Ecto neural progenitor cell (in vitro differentiated cells): ENCODE measurements around the gene DNAAF5.
"Not testable (repeated sequence)": the region's sequence is repeated elsewhere in the genome, so short reads cannot be mapped to it uniquely, and the experiment has no call there.

Source experiments
- DNase-seq: peaks from one replicate; pipeline ENCODE4 v3.0.0-alpha.2; 2018; ENCODE audit warnings: low spot score

The DNAAF5 gene

DNA sequence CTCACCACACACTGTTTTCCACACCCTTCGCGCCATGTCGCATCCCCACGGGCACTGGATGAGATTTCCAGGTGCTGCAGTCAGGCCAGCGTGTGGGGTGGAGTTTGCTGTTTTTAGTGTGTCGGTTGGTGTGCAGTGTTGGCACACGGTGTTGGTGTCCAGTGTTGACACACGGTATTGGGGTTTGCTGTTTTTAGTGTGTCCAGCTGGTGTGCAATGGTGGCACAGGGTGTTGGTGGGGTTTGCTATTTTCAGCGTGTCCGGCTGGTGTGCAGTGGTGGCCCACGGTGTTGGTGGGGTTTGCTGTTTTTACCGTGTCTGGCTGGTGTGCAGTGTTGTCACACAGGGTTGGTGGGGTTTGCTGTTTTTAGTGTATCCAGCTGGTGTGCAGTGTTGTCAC, 20.7 kb downstream of the DNAAF5 start:
- peak; percentile 36 for DNase-seq

DNA sequence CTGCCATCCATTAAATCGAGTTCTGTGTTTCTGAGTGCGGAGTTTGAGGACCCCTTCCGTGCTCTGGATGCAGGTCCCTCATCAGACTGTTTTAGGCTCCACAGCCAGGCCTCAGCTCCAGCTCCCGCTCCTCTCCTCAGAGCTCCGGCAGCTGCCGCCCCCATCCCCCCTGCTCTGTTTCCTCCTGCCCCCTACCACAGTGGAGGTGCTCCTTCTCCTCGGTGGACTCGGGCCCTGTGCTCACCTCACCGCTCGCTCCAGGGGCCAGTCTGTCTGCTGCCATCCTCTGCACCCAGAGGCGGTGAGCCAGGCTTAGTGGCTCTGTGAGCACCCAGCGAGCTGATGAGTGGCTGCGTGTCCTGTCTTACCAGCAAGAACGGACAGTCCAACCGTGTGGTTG, 21.9 kb downstream of the DNAAF5 start:
- DNase-seq: no peak

DNA sequence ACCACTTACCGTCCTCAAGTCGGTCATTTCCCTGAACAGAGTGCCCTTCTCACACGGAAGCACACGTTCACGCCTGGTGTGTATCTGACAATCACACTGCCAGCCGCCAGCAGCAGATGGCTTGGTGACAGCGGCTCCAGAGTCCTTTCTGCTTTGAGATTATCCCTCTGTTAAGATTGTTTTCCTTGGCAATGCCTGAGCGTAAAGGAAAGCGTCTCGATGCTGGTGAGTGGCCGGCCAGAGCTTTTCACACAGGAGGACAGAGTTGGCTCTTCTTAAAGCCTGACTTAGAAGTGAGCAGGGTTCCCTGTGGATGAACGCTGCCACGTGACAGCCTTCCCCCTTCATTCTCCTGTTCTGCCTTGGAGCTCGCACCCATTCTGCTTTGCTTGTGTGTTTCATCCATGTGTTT, 22.6 kb downstream of the DNAAF5 start:
- DNase-seq: no peak

DNA sequence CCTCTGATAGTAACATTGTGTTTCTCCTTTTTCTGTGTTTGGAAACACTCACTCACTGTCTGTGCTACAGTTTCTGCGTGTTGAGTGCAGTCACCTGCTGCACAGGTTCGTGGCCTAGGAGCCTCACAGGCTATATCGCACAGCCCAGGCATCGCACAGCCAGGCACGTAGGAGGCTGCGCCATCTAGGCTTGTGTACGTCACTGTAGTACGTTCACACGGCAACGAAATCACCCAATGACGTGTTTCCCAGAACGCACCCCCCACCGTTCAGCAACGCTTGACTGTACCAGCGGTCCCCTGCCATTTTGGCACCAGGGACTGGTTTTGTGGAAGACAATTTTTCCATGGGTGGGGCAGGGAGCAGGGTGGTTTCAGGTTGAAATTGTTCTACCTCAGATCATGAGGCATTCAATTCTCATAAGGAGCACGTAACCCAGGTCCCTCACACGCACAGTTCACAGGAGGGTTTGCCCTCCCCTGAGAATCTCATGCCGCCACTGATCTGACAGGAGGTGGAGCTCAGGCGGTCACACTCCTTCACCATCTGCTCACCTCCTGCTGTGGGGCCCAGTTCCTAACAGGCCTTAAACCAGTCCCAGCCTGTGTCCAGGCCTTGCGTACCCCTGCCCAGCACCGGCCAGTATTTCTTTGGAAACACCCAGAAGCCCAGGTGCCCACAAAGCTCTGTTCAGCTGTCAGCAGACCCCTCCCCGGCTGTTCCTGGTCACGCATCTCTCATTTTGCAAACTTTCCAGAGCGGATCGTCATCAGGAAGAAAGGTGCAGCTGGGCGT, 23.8 kb downstream of the DNAAF5 start:
- no peak for DNase-seq

DNA sequence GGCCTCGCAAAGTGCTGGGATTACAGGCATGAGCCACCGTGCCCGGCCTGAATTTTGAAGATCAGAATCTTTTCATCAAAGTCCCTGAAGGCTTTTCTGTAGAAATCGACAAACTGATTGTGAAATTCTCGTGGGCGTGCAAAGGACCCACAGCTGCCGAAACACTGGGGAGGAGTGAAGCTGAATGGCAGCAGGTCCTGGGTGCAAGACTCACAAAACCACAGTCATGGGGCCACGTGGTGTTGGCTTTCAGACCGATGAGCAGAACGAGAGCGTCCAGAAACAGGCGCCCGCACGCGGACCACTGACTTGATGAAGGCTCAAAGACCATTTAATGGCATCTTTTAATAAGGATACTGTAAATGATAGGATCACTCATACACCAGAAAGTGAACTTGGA, 25.3 kb downstream of the DNAAF5 start:
- DNase-seq: no peak

DNA sequence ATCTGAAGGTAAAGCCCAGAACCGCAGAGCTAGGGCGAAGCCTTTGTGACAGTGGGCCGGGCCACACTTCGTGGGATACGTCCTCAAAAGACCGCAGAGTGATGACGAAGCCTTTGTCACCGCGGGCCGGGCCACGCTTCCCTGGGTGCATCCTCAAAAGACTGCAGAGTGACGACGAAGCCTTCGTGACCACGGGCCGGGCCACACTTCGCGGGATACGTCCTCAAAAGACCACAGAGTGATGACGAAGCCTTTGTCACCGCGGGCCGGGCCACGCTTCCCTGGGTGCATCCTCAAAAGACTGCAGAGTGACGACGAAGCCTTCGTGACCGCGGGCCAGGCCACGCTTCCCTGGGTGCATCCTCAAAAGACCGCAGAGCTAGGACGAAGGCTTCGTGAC, 25.8 kb downstream of the DNAAF5 start:
- not testable (repeated sequence) for DNase-seq

DNA sequence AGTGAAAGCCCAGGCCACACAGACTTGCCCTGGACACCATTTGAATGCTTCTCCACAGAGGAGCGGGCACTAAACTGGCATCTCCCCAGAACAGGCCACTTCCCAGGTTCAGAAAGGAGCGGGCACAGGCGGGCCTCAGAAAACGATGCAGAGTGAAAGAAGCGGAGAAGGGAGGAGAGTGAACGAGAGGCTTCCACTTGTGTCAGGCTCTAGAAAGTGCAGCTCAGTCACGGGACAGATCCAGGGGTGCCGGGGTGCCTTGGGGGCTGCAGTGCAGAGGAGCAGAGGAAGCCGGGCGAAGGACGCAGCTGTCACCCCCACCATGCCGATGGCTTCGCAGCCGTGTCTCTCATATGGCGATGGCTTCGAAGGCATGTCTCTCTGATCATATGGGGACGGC, 26.7 kb downstream of the DNAAF5 start:
- DNase-seq: no peak

DNA sequence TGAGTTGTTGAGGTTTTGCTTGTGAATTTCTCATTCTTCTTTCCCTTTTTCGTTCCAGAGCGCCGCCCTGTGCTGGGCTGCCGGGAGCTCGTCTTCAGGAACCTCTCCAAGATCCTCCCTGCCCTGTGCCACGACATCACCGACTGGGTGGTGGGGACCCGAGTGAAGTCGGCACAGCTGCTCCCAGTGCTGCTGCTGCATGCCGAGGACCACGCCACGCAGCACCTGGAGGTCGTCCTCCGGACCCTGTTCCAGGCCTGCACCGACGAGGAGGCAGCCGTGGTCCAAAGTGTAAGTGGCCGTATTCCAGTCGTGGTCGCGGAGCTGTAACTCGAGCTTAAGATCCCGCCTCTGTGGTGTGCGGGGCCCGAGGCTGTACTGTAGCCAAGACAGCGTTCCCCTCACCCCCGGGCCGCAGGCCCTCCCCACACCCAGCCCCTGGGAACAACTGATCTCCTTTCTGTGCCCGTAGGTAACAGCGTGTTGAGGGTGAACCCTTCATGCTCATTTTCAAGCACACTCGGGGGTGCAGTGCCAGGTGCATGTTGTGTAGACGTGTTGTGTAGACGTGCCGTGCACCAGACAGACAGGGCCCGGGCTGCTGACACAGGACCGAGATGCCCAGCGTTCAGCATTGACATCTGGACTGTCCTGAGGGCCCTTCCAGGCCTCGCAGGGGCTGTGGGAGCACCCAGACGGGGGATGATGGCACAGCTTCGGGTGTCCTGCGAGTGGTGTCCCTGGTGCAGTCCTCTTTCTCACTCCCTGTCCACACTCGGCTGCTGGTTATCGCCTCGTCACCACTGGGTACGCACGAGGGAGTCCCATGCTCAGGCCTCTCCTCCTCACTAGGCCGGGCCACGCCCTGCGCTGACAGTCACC, 28.3 kb downstream of the DNAAF5 start:
- no peak for DNase-seq

DNA sequence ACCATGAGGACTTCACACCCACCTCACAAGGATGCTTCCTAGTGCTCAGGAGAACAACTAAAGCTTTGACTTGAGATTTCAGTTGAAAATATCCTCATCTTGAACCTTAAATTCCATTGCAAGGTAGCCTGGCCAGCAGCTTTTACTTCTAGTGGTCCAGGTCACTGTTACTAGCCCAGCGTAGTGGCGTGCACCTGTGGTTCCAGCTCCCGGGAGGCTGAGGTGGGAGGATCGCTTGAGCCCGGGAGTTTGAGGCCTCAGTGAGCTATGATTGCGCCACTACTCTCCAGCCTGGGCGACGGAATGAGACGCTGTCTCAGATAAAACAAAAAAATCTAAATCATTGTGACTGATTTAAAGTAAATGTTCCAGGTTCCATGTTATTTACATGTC, 28.9 kb downstream of the DNAAF5 start:
- DNase-seq: no peak

DNA sequence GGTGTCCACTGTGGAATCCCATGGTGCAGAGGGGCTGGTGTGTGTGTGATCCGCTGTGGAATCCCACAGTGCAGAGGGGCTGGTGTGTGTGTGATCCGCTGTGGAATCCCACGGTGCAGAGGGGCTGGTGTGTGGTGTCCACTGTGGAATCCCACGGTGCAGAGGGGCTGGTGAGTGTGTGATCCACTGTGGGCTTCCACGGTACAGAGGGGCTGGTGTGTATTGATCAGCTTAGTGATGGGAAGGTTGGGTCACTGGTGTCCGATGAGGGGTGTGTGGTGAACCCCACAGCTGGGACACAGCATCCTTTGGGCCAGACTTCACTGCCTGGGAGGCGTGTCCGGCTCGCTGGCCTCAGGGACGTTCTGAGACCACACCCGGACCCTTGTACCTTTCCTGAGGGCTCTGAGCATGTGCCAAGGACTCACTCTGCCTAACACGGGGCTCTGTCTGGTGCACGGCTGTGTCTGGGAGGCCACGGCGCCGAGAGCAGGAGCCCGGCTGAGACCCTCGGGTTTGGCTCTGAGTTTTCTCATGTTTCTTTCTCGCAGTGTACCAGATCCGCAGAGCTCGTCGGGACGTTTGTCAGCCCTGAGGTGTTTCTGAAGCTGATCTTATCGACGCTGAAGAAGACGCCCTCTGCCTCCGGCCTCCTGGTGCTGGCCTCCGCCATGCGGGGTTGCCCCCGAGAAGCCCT, 29.9 kb downstream of the DNAAF5 start:
- no peak for DNase-seq

DNA sequence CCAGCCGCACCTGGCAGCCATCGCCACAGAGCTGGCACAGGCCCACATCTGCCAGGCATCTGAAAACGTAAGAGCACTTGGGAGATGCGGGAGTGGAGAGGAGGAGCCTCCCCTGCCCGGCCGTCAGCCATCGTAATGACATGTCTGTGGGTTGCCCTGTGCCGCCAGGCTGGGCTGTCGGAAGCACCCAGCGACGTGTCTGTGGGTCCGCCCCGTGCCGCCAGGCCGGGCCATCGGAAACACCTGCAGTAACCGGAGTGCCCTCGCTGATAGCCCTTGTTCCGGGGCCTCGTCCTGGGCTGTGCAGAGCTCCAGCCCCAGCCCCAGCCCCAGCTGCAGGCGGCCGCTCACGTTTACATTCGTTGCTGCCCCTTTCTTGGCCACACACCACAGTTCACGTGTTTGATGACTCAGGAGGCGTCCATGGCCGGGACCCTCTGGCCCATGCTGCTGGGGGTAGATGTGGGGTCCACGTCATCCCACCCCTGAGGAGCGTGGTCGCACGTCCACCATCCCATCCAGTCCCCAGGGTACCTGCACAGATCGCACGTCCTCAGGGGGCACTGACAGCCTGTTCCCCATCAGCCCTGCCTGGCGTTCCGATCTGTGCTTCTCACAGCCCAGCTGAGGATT, 30.5 kb downstream of the DNAAF5 start:
- no peak for DNase-seq

DNA sequence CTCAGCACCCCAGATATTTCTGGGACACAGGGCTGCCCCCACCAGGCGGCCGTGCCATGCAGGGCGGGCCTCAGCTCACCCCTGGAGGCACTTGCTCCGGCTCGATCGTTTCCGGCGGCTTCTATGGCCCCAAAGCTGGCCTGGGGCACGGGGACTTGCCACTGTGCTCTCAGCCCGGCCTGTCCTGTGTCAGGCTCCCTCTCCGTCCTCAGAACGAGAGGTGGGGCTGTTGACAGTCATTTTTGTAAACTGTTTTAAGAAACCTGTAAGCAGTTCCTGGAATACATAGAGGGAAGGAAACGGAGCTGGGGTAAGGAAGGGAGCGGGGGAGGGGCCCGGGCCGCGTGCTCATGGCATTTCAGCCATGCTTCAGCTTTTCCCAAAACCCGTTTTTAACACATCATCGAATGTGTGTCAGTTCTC, 31.3 kb downstream of the DNAAF5 start:
- no peak for DNase-seq

DNA sequence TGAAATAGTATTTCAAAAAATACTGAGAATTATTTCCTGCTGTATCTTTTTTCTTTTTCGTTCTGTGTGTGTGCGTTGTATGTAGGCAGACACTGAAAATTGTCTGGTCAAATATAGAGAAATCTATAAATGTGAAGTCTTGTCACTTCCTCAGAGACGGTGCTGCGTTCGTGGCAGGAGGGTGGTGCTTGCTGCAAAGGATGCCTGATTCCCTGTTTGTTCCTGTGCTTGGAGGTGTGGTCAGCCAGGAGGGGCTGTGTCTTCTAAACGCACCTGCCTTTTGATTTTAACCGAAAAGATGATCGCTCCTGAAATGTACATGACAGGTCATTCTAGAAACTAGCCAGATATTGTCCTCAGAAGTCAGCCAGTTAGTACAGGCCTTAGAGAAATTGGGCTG, 33.1 kb downstream of the DNAAF5 start:
- DNase-seq: no peak

DNA sequence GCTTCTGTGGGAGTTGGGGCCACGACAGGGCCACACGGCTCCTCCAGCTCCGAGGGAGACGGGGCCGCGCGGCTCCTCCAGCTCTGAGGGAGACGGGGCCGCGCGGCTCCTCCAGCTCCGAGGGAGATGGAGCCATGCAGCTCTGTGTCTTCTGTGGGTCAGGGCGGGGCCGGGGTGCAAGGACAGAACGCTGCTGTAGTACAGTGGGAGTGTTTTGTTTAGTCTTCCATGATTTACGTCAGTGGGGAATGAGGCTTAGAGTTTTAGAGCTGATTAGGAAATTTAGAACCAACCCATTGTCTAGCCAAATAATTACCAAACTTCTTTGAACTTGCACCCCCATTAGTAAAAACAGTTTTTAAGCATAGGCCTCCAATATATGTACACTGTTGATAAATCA, 33.5 kb downstream of the DNAAF5 start:
- DNase-seq: no peak

DNA sequence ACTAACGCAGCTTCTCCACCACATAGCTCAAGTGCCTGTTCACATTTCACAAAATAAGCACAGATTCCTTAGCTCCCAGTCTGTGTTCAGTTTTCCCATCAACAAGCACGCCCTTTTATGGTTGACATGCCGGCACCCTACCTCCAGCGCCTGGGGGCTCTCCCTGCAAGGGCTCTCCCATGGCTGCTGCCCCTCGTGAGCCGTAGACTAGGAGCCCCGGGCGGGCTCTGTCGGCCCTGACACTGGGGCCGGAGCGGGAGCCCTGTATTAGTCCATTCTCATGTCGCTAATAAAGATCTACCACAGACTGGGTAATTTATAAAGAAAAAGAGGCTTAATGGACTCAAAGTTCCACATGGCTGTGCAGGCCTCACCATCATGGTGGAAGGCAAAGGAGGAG, 34.6 kb downstream of the DNAAF5 start:
- no peak for DNase-seq

DNA sequence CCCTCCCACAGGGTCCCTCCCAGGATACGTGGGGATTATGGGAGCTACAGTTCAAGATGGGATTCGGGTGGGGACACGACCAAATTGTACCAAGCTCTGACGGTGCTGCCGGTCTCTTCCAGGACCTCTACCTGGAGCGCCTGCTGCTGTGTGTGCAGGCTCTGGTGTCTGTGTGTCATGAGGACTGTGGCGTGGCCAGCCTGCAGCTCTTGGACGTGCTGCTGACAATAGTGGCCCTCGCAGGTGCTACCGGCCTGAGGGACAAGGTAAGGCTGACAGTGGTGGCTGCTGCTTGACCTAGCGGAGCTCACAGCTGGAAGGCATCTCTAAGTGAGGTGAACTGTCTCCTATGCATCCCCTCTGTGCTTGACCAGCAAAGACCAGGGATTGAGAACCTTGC, 35.1 kb downstream of the DNAAF5 start:
- DNase-seq: no peak

DNA sequence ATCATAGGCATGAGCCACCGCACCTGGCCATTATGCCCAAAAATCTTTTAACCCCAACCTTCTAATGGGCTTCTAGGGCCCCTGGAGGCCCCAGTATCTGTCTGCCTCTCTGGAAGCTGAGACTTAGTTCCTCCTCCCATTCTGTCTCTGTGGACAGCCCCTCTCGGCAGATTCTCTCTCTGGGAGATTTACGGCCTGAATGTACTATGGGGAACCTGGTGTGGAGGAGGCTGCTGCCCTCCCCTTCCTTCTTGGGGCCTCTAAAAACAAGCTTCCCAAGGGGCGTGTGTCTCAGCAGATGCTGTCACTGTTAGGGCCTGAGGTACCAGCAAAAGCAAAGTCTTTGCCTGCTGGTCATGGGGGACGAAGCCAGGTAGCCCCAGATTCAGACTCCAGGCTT, 36.4 kb downstream of the DNAAF5 start:
- no peak for DNase-seq

DNA sequence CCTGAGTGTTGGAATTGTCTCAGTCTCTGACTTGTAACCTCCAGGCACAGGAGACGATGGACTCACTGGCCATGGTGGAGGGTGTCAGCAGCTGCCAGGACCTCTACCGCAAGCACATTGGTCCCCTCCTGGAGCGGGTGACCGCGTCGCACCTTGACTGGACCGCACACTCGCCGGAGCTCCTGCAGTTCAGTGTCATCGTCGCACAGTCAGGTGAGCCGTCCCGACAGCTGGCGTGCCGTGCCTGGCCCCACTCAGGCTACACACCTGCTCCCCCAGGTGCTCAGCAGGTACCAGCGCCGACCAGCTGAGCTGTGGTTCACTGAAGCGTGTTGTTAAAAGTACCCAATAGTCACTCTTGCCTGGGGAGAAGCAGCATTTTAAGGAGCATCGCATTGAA, 37.3 kb downstream of the DNAAF5 start:
- DNase-seq: no peak

DNA sequence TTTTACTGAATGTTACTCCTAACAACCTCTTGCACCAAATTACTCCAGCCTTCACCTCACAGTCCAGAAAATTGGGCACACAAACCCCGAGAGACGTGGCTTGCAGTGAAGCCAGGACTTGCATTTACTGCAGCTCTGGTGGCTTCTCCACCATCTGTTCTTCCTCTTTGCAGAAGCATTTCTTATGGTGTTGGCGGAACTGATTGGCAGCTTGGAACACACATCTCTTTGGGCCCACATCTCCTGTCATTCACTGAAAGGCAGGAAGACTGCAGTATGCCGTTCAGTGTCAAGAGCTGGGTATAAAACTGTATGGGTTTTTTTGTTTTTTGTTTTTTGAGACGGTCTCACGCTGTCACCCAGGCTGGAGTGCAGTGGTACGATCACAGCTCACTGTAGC, 38.9 kb downstream of the DNAAF5 start:
- DNase-seq: no peak

DNA sequence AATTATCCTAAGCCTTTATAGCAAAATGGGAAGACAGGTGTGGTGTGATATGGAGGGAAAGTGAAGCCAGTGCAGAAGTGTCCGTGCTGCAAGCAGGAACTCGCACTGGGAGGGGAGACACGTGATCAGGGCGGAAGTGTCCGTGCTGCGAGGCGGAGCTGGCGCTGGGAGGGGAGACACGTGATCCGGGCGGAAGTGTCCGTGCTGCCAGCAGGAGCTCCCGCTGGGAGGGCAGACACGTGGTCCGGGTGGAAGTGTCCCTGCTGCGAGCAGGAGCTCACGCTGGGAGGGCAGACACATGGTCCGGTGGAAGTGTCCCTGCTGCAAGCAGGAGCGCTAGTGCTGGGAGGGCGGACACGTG, 41.1 kb downstream of the DNAAF5 start:
- DNase-seq: no peak

DNA sequence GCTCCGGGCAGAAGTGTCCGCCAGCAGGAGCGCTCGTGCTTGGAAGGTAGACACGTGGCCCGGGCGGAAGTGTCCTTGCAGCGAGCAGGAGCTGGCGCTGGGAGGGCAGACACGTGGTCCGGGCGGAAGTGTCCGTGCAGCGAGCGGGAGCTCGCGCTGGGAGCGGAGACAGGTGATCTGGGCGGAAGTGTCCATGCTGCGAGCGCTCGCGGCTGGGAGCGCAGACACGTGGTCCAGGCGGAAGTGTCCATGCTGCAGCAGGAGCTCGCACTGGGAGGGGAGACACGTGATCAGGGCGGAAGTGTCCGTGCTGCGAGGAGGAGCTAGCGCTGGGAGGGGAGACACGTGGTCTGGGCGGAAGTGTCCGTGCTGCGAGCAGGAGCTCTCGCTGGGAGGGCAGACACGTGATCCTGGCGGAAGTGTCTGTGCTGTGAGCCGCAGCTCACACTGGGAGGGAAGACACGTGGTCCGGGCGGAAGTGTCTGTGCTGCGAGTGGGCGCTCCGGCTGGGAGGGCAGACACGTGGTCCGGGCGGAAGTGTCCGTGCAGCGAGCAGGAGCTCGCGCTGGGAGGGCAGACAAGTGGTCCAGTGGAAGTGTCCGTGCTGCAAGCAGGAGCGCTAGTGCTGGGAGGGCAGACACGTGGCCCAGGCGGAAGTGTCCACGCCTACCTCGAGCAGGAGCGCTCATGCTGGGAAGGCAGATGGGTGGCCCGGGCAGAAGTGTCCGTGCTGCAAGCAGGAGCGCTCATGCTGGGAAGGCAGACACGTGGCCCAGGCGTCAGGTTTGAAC, 41.6 kb downstream of the DNAAF5 start:
- DNase-seq: no peak
